ENCODE results near the gene AGPAT1.

DNA sequence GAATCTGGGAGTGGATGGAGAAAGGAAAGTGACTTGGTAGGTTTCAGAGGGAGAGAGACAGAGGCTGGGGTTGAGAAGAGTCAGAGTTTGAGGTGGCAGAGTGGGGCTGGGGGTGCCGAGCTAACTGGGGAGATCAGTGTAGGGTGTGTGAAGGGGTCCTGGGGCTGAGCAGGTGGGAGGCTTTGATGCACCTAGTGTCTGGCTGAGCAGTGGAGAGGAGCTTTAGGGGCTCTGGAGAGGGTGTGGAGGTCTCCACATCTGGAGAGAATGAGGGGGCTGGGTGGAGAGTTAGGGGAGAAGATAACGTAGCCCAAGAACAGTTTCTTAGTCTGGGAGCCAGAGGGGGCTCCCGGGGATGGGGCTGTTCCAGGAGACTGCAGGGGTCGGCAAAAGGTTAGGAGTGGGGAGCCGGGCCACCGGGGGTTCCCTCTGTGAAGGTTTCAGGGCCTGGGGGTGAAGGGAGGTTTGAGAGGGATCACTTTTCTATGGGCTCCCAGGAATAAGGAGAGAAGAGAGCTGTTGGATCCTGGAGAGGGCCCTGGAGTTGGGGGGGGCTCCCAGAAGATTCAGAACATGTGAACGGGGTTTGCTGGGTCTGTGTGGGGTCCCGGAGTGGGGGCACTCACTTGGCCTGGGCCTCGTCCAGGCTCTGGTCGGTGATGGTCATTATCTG, 13.3 kb upstream of the AGPAT1 start:
- no peak for TF ChIP-seq POLR2A (IDR thresholded peaks at IDR 0.05; ENCODE audit: low read length)
- no peak for TF ChIP-seq GATA1 (IDR thresholded peaks at IDR 0.05; ENCODE audit: low read depth, low read length)

Measured in erythroblast (primary cell).